ENCODE measurements around the gene CAMK4. TPM values are rescaled to one million over a fixed set of nuclear protein-coding genes. Genes with fewer than 3 reads are reported as not detected.
"Not testable (repeated sequence)": the region's sequence is repeated elsewhere in the genome, so short reads cannot be mapped to it uniquely, and the experiment has no call there.

CAMK4 gene
- total RNA-seq, 1 donor from 2014 or later: 2.7 TPM

DNA sequence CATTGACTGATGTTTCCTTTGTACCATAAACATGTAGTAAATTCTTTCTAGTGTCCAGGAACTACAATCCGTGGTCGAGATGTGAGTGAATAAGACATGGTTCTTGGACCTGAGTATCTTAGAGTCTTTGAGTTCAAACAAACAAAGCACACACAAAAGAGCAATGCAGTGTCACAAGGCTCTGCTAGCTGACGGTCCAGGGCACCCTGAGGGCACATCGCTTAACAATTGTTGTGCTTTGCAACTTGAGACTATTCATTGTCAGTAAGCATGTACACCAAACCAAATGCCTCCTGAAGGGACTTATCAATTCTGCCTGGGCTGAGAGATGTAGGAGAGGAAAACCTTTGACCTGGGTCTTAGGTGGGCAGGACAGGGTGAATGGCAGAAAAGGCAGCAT lies 84.8 kb downstream of the CAMK4 start:
- no peak for ATAC-seq
- no peak for DNase-seq (ENCODE audit: low spot score)

DNA sequence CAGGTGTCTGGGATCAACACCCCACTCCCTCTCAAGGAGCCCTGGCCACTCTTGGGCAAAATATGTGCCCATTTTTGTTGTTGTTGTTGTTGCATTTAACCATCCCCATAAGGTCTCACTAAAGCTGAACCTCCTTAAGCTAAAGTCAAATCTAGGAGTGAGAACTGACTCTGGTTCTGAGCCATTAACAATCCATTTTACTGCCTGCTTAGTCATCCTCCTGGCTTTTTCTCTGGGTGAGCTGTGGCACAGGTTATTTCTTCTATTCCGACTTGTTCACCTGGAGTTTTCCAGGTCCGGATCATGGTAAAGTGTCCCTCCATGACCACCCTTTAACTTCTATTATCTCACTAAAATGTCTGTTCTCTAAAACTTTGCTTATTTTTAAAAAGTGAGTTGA lies 85.2 kb downstream of the CAMK4 start:
- ATAC-seq: no peak
- no peak for DNase-seq (ENCODE audit: low spot score)

DNA sequence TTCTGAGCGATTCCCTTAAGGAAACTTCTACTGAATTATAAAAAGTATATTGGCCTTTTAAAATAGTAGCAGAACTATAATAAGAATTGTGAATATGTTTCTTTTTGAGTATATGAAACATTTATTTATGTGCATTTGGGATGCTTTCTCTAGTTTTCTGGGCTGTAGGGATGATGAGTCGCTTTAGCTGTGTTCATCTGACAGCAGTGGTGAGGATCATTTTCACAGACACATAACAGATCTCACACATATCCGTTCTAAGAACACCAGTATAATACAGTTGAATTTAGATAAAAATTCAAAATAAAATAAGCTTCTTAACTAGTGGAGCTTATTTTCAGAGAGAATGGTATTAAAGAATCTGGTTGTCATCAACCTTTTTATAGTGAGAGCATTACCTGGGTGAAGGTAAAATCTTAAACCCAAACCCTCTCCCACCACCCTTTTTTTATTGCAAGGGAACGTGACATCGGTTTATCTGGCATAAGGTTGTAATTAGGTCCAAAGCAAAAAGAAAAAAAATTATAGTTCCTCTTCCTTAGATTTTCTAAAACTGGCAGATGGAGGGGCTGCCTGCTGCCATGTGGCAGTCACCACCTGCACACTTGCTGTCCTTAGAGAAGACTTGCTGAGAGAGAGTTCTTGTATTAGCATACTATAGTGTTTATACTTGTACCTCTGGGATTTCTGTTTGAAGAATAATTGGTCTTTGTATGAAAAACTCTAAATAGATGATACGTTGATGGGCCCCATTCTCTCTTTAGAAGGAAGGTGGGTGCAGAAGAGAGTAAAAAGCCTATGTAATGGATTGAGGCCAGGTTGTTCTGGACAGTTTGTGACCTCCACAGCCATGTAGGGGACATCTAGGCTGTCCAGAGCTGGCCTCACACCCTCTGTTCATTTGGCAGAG lies 86.8 kb downstream of the CAMK4 start:
- DNase-seq (ENCODE audit: low spot score) (no peak), ATAC-seq (no peak)

GRCh38 chr5:111311666-111312065 lies 87.5 kb downstream of the CAMK4 start:
- no peak for ATAC-seq
- DNase-seq (ENCODE audit: low spot score): no peak

- ATAC-seq (no peak), DNase-seq (ENCODE audit: low spot score) (no peak)
Measured at GRCh38 chr5:111313017-111313724, 89.0 kb downstream of the CAMK4 start.

DNA sequence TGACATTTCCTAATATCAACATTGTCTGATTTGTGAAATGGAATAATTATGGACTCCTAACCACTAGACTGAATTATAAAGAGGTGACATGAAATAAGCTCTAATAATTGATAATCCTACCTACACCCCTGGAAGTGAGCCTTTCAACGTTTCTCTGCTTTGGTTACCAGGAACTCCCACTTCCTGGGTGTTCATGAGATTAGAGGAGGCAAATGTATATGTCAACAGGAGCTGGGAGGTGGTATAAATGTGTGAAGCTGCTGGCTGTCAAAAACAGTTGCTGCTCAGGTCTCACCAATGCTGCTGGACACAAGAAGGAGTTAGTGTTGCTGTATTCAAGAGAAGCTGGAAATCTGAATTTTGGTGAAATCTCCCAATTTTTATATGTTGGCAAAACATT lies 96.8 kb downstream of the CAMK4 start:
- DNase-seq (ENCODE audit: low spot score): no peak
- ATAC-seq: no peak

DNA sequence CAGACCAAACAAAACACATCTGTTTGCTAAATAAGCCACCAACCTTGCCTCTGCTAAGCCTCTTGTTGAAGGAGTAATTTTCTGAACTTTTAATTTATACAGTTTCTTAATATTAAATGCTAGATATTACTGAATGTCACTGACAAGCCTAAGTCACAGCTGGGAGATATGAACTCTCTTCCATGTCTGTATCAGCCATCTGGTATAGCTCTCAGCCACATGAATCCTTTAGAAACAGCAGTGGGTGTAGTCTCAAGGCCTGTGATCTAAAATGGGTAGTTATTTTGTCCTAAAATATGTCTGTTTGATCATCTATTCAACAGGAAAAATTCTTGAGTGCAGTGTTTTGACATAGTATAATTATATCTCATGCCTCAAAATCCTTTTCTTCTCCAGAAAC lies 97.2 kb downstream of the CAMK4 start:
- ATAC-seq: no peak

DNA sequence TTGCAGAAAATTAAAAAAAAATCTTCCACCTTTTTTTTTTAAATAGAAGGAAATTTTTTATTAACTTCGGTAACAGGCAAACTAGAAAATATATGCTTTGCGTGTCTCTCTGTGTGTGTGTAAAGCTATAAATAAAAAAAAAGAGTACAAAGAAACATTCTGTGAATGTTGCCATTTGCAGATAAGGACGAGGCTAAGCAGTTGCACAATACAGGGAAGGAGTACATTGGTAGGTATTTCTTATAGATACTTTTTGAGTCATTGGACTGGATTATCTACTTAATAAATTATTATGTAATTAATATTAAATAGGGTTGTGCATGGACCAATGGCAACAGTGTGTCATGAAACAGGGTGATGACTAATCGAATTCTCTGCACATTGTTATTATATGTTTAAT lies 102.4 kb downstream of the CAMK4 start:
- DNase-seq (ENCODE audit: low spot score) (no peak), ATAC-seq (no peak)

More for the DNA sequence above, 97.2 kb downstream of the CAMK4 start:
- DNase-seq (ENCODE audit: low spot score): no peak

DNA sequence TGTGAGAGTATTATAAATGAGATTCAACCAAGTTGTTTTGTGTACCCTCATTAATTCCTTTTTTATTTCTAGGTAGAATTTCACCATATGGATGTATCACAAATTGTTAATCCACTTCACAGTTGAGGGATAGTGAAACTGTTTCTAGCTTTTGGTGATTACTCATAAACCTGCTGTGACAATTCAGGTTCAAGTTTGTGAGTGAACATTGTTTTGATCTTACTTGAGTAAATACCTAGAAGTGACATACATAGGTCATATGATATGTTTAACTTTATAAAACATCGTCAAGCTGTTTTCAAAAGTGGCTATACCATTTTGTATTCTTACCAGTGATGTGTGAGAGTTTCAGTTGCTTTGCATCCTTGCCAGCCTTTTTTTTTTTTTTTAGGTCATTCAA lies 112.9 kb downstream of the CAMK4 start:
- DNase-seq (ENCODE audit: low spot score) (no peak), ATAC-seq (no peak)

GRCh38 chr5:111337688-111338087 lies 113.5 kb downstream of the CAMK4 start:
- ATAC-seq (no peak), DNase-seq (ENCODE audit: low spot score) (no peak)

- no peak for ATAC-seq
- no peak for DNase-seq (ENCODE audit: low spot score)
Measured at GRCh38 chr5:111345731-111346130, 121.5 kb downstream of the CAMK4 start.

GRCh38 chr5:111347021-111347420 lies 122.8 kb downstream of the CAMK4 start:
- DNase-seq (ENCODE audit: low spot score) (no peak), ATAC-seq (no peak)

DNA sequence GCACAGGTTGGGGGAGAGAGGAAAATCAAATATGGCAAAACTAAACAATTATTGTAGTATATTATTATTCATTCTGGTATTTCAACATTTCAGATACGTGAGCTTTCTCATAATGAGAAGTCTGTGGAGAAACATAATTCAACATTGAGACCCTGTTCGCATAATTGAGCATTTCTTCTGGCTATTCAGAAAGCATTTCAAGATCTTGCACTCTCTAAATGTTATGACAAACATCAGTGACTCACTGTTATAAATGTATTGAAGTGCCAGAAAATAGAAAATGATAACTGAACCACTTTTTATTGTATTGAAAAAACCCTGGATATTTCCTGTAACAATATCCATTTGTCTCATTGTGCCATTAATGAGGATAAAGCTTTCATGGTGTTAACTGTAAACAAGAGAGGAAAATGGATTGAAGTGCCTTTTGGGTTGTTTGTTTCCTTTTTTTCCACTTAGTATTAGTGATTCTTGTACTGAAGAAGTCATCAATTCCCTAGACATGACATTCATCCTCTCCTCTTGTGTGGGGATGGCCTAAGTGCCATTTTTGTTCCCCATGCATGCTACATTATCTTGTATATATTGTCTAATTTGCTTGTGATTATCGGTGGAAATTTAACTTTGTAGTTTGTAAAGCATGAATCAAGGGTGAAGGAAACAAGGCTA lies 124.6 kb downstream of the CAMK4 start:
- DNase-seq (ENCODE audit: low spot score) (no peak), ATAC-seq (no peak)

DNA sequence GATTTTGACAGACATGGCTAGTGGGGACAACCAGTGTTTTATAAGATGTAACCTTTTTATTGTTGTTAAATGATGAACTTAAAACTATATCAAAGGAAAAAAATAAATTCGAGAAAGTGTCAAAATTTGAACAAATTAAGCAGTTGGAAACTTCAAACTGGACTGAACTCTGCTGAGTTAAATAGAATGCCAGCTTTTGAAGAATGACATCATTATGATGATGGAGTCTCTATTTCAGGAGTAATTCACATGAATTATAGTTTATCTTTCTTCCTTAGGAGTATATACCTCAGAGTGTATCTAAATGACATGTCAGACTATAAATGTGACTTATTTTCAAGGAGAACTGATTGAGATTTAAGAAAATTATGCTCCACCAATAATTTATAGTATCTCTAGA lies 125.2 kb downstream of the CAMK4 start:
- DNase-seq (ENCODE audit: low spot score) (no peak), ATAC-seq (no peak)

DNA sequence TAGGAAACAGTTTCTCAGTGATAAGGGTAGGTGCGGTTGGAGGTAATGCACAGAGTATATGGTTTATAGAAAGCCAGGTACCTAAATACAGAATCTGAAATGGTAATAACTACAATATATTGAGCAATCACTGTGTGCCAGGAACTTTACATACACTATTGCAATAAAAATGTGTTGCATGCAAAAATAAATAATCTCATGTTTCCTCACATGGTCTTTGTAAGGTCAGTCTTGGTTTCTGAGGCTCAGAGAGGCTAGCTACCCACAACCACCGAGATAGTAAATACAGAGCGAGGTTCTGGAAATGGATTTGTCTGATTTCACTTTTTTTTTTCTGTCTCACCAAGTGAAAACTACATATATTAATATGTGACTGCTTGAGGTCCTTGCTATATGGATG lies 128.9 kb downstream of the CAMK4 start:
- DNase-seq (ENCODE audit: low spot score) (no peak), ATAC-seq (no peak)

- not testable (repeated sequence) for ATAC-seq; DNase-seq (ENCODE audit: low spot score)
Measured at GRCh38 chr5:111358726-111359125, 134.5 kb downstream of the CAMK4 start.

GRCh38 chr5:111360173-111360572 lies 136.0 kb downstream of the CAMK4 start:
- DNase-seq (ENCODE audit: low spot score) (no peak), ATAC-seq (no peak)

GRCh38 chr5:111364992-111365391 lies 140.8 kb downstream of the CAMK4 start:
- ATAC-seq (no peak), DNase-seq (ENCODE audit: low spot score) (no peak)

DNA sequence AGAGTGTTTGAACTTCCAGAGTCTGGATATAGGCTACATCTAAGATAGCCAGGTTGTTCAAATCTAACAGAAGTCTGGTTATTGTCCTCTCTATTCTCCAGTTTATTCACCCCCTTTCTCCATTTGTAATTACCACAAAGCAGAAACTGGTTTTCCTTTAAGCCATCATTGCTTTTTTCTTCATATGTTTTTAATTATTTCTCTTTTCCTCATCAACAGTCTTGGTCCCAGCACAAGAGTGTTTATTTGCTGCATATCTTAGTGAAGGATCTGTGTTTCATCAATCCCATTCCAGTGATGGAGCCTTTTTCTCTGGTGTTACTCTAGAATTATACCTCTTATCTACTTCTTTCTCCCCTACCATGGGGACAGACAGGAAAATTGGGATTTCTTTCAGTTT lies 142.2 kb downstream of the CAMK4 start:
- ATAC-seq (no peak), DNase-seq (ENCODE audit: low spot score) (no peak)

DNA sequence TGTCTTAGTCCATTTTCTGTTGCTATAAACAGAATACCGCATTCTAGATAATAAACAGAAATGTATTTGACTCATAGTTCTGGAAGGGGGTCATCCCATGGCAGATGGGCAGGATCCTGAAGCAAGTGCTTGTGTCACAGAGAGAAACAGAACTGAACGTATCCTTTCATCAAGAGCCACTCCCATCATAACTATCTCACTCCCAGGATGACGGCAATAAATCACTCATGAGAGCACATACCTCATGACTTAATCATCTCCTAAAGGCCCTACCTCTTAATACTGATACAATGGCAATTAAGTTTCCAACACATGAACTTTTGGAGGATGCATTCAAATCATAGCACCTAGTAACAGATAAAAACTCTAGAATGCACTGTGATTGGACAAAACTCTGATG lies 142.9 kb downstream of the CAMK4 start:
- DNase-seq (ENCODE audit: low spot score) (no peak), ATAC-seq (no peak)

GRCh38 chr5:111372799-111373198 lies 148.6 kb downstream of the CAMK4 start:
- DNase-seq (ENCODE audit: low spot score) (no peak), ATAC-seq (no peak)

- DNase-seq (ENCODE audit: low spot score) (no peak), ATAC-seq (no peak)
Measured at GRCh38 chr5:111374380-111374779, 150.2 kb downstream of the CAMK4 start.
